Activated CD8-positive, alpha-beta memory T cell treated with anti-CD3 and anti-CD28 coated beads, Interleukin-2, amount 10 ng/mL, durations not matched to agents 7 days and 5 days (primary cell): ENCODE results near the gene SRGAP2C. TPM values are rescaled to one million over a fixed set of nuclear protein-coding genes. Genes with fewer than 3 reads are reported as not detected.
A peak's percentile ranks its signal among the peaks of the same experiment; 100 is the strongest.
"Not testable (repeated sequence)": the region's sequence is repeated elsewhere in the genome, so short reads cannot be mapped to it uniquely, and the experiment has no call there.

Source experiments
- ATAC-seq: fragments of 150-1000 bp; cut with Tn5 transposase; one replicate; pipeline ENCODE4 v1.10.0; 2021; ENCODE audit warnings: moderate library complexity
- CTCF ChIA-PET: fragments of 350-600 bp; sonication (Branson Sonifier 250); formaldehyde crosslinking; loops from one replicate; lab custom pipeline; 2021; ENCODE audit warnings: antibody characterized with exemption; lab: Charles Lee
- DNase-seq: peaks from one replicate; pipeline ENCODE4 v3.0.0-alpha.2; 2020
- H3K27ac Mint-ChIP-seq: one replicate; pipeline ENCODE4 v1.8.0; 2021; ENCODE audit warnings: mild to moderate bottlenecking, mixed read lengths
- H3K27me3 Mint-ChIP-seq: one replicate; pipeline ENCODE4 v1.8.0; 2021; ENCODE audit warnings: mixed read lengths
- H3K36me3 Mint-ChIP-seq: one replicate; pipeline ENCODE4 v1.8.0; 2021; ENCODE audit warnings: mild to moderate bottlenecking, mixed read lengths
- H3K4me1 Mint-ChIP-seq: one replicate; pipeline ENCODE4 v1.8.0; 2021; ENCODE audit warnings: mixed read lengths
- H3K4me3 Mint-ChIP-seq: one replicate; pipeline ENCODE4 v1.8.0; 2021; ENCODE audit warnings: mild to moderate bottlenecking, moderate library complexity, mixed read lengths
- H3K9me3 Mint-ChIP-seq: one replicate; pipeline ENCODE4 v1.8.0; 2022; ENCODE audit warnings: low read depth, mixed read lengths
- total RNA-seq, 2 experiments: library from RNA; stranded (reverse); gene quantifications; one replicate each; pipeline ENCODE4 v1.2.3, GENCODE V29; 2021

SRGAP2C gene
- total RNA-seq, 2 experiments from 2014 or later: 37.1 to 40.9 TPM

GRCh38 chr1:121360531-121360930 is 175.8 kb downstream of the SRGAP2C start:
- H3K27me3 Mint-ChIP-seq, H3K9me3 Mint-ChIP-seq, H3K36me3 Mint-ChIP-seq, H3K4me3 Mint-ChIP-seq, H3K4me1 Mint-ChIP-seq, DNase-seq, CTCF ChIA-PET, ATAC-seq, H3K27ac Mint-ChIP-seq: not testable (repeated sequence)

- not testable (repeated sequence) for H3K4me3 Mint-ChIP-seq
- ATAC-seq: peak; percentile 44
Observed at GRCh38 chr1:121361451-121362233, 176.9 kb downstream of the SRGAP2C start.

GRCh38 chr1:121362234-121362883 is 177.6 kb downstream of the SRGAP2C start:
- H3K9me3 Mint-ChIP-seq, H3K4me1 Mint-ChIP-seq, H3K36me3 Mint-ChIP-seq, H3K4me3 Mint-ChIP-seq, H3K27me3 Mint-ChIP-seq, CTCF ChIA-PET: not testable (repeated sequence)
- peak; percentile 63 for ATAC-seq
- DNase-seq: peak; percentile 59
- peak overlapping the region; percentile 83 for H3K27ac Mint-ChIP-seq

More at GRCh38 chr1:121361451-121362233, 176.9 kb downstream of the SRGAP2C start:
- H3K27me3 Mint-ChIP-seq, DNase-seq, CTCF ChIA-PET, H3K4me1 Mint-ChIP-seq, H3K36me3 Mint-ChIP-seq, H3K9me3 Mint-ChIP-seq: not testable (repeated sequence)
- H3K27ac Mint-ChIP-seq: peak overlapping the region; percentile 73

GRCh38 chr1:121365316-121365715 is 180.5 kb downstream of the SRGAP2C start:
- H3K4me3 Mint-ChIP-seq, DNase-seq, H3K27me3 Mint-ChIP-seq, H3K27ac Mint-ChIP-seq, ATAC-seq, H3K9me3 Mint-ChIP-seq, H3K36me3 Mint-ChIP-seq, H3K4me1 Mint-ChIP-seq, CTCF ChIA-PET: not testable (repeated sequence)

GRCh38 chr1:121365723-121366122 is 180.9 kb downstream of the SRGAP2C start:
- DNase-seq (peak; percentile 93), ATAC-seq (peak; percentile 85)
- H3K4me3 Mint-ChIP-seq, H3K9me3 Mint-ChIP-seq, H3K4me1 Mint-ChIP-seq, H3K27ac Mint-ChIP-seq, CTCF ChIA-PET, H3K36me3 Mint-ChIP-seq, H3K27me3 Mint-ChIP-seq: not testable (repeated sequence)

GRCh38 chr1:121366171-121366570 is 181.4 kb downstream of the SRGAP2C start:
- H3K4me1 Mint-ChIP-seq, H3K36me3 Mint-ChIP-seq, H3K27me3 Mint-ChIP-seq, DNase-seq, CTCF ChIA-PET, H3K27ac Mint-ChIP-seq, H3K4me3 Mint-ChIP-seq, H3K9me3 Mint-ChIP-seq, ATAC-seq: not testable (repeated sequence)

- H3K27ac Mint-ChIP-seq, CTCF ChIA-PET, H3K4me1 Mint-ChIP-seq, H3K27me3 Mint-ChIP-seq, H3K4me3 Mint-ChIP-seq, H3K9me3 Mint-ChIP-seq, ATAC-seq, H3K36me3 Mint-ChIP-seq, DNase-seq: not testable (repeated sequence)
Observed at GRCh38 chr1:121368910-121369309, 184.1 kb downstream of the SRGAP2C start.

- H3K27me3 Mint-ChIP-seq, H3K27ac Mint-ChIP-seq, CTCF ChIA-PET, ATAC-seq, H3K9me3 Mint-ChIP-seq, DNase-seq, H3K4me1 Mint-ChIP-seq, H3K36me3 Mint-ChIP-seq, H3K4me3 Mint-ChIP-seq: not testable (repeated sequence)
Observed at GRCh38 chr1:121369959-121370358, 185.2 kb downstream of the SRGAP2C start.

- H3K27me3 Mint-ChIP-seq, H3K4me3 Mint-ChIP-seq, CTCF ChIA-PET, H3K9me3 Mint-ChIP-seq, DNase-seq, H3K36me3 Mint-ChIP-seq, H3K27ac Mint-ChIP-seq, H3K4me1 Mint-ChIP-seq: not testable (repeated sequence)
- peak; percentile 55 for ATAC-seq
Observed at GRCh38 chr1:121374851-121375367, 190.1 kb downstream of the SRGAP2C start.

GRCh38 chr1:121376986-121377385 is 192.2 kb downstream of the SRGAP2C start:
- ATAC-seq, H3K4me3 Mint-ChIP-seq, H3K36me3 Mint-ChIP-seq, H3K4me1 Mint-ChIP-seq, DNase-seq, CTCF ChIA-PET, H3K27ac Mint-ChIP-seq, H3K27me3 Mint-ChIP-seq, H3K9me3 Mint-ChIP-seq: not testable (repeated sequence)

- ATAC-seq, H3K27me3 Mint-ChIP-seq, CTCF ChIA-PET, H3K4me1 Mint-ChIP-seq, H3K9me3 Mint-ChIP-seq, H3K36me3 Mint-ChIP-seq, H3K4me3 Mint-ChIP-seq, DNase-seq, H3K27ac Mint-ChIP-seq: not testable (repeated sequence)
Observed at GRCh38 chr1:121378757-121379156, 194.0 kb downstream of the SRGAP2C start.

GRCh38 chr1:121384754-121385153 is 200.0 kb downstream of the SRGAP2C start:
- ATAC-seq, CTCF ChIA-PET: not testable (repeated sequence)

GRCh38 chr1:121385162-121385561 is 200.4 kb downstream of the SRGAP2C start:
- H3K4me1 Mint-ChIP-seq, CTCF ChIA-PET, H3K4me3 Mint-ChIP-seq, H3K27ac Mint-ChIP-seq, H3K36me3 Mint-ChIP-seq, H3K9me3 Mint-ChIP-seq, DNase-seq, ATAC-seq, H3K27me3 Mint-ChIP-seq: not testable (repeated sequence)

More at GRCh38 chr1:121384754-121385153, 200.0 kb downstream of the SRGAP2C start:
- H3K27me3 Mint-ChIP-seq, DNase-seq, H3K4me1 Mint-ChIP-seq, H3K36me3 Mint-ChIP-seq, H3K27ac Mint-ChIP-seq, H3K4me3 Mint-ChIP-seq, H3K9me3 Mint-ChIP-seq: not testable (repeated sequence)
